LNCAP (cell line): Measurements from ENCODE around the gene SAMD11.

Source experiments
- TF ChIP-seq, protein P1 (sequence below): fragments of 450-650 bp; IDR thresholded peaks from 2 replicates; pipeline ENCODE4 v1.5.1; 2017; ENCODE audit warnings: mild to moderate bottlenecking

The SAMD11 gene

DNA sequence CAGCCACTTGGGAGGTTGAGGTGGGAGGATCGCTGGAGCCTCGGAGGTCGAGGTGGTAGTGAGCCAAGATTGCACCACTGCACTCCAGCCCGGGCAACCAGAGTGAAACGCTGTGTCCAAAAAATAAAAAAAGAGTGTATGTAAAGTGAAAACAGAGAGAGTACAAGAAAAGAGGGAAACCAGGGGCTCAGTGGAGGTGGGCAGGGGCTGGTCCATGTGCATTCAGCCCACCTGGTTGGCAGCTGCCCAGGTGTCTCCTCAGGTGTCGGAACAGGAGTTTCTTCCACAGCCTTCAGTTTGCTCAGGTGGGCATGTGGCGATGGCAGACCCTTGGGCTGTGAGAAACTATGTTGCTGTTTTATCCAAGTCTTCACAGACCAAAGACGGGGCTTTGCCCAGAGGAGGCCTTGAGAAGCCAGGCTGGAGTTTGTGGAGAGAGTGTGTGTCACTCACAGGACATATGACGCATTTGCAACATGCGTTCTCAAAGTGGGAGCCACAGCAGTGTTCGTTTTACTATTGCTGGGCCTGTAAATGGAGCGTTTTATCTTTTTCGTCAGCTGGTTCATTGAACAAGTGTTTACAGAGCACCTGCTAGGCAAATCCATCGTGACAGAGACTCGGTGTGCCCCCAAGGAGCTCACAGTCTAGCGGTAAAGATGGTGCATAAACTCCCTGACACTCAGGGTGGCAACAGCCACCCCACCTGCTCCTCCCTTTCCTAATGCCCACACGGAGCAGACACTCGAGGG lies 22.4 kb upstream of the SAMD11 start:
- TF ChIP-seq, protein P1, sequence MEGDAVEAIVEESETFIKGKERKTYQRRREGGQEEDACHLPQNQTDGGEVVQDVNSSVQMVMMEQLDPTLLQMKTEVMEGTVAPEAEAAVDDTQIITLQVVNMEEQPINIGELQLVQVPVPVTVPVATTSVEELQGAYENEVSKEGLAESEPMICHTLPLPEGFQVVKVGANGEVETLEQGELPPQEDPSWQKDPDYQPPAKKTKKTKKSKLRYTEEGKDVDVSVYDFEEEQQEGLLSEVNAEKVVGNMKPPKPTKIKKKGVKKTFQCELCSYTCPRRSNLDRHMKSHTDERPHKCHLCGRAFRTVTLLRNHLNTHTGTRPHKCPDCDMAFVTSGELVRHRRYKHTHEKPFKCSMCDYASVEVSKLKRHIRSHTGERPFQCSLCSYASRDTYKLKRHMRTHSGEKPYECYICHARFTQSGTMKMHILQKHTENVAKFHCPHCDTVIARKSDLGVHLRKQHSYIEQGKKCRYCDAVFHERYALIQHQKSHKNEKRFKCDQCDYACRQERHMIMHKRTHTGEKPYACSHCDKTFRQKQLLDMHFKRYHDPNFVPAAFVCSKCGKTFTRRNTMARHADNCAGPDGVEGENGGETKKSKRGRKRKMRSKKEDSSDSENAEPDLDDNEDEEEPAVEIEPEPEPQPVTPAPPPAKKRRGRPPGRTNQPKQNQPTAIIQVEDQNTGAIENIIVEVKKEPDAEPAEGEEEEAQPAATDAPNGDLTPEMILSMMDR: no peak

DNA sequence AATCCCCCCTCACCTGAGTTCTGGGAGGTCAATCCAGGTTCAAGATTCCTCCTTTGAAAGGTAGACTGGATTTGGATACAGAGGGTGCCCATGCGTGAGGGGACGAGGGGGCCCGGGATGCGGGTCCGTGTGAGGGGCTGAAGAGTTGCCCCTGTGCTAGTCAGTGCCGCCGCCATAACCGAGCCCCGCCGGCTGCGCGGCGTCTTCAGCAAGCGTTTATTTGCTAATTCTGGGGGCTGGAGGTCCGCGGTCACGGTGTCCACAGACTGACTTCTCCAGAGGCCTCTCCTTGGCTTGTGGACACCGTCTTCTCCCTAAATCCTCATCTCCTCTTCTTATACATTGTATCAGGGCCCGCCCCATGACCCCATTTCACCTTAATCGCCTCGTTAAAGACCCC lies 20.9 kb upstream of the SAMD11 start:
- TF ChIP-seq, protein P1: no peak

DNA sequence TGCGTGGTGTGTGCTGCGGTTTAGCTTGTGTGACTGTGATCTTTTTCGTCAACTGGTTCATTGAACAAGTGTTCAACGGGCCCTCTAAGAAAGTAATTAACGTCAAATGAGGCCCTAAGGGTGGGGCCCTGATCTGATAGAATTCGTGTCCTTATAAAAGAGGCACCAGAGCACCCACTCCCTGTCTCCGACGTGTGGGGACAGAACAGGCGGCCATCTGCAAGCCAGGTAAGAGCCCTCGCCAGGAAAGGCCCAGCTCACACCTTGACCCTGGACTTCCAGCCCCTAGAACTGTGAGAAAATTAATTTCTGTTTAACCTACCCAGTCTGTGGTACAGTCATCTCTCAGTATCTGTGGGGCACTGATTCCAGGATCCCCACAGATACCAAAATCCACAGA lies 20.4 kb upstream of the SAMD11 start:
- TF ChIP-seq, protein P1: no peak

DNA sequence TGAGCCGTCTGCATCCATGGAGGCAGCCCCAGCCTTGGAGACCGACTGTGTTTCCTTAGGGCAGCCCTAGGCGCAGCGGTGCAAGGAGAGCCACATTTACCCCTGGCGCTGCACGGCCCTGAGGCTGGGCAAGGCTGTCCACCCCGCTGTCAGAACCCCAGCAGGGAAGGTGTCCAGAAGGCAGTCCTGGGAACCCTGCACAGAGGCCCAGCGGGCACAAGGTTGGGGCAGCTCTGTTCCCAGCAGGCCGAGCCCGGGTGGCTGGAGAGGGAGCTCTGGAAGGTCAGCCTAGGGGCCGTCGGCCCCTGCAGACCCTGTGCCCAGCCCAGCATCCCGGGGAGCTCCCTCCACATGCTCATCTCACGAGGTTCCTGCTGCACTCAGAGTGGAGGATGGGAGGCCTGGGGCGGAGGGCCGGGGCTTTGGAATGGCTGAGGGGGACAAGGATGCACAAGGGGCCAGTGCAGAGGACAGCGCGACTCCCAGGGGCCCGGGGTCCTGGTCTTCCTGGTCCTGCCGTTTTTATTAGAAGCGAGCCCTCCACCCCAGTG lies 19.9 kb upstream of the SAMD11 start:
- TF ChIP-seq, protein P1: no peak

DNA sequence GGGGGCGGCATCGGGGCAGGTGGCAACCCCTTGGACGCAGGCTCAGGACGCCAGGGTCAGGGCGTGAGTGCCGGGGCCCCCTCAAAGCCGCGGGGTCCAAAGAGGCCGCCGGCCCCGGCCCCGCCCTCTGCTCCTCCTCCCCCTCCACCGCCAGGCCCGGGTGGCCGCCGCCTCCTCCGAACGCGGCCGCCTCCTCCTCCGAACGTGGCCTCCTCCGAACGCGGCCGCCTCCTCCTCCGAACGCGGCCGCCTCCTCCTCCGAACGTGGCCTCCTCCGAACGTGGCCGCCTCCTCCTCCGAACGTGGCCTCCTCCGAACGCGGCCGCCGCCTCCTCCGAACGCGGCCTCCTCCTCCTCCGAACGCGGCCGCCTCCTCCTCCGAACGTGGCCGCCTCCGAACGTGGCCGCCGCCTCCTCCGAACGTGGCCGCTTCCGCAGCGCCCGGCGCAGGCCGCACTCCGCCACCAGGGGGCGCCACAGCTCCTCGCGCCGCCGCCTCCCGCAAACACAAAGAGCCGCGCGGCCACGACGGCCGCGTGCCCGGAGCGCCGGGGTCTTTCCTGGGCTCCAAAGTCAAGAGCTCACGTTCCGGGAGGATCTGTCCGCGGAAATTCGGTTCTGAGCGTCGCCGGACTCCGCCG lies 19.3 kb upstream of the SAMD11 start:
- TF ChIP-seq, protein P1: peak; percentile 92

DNA sequence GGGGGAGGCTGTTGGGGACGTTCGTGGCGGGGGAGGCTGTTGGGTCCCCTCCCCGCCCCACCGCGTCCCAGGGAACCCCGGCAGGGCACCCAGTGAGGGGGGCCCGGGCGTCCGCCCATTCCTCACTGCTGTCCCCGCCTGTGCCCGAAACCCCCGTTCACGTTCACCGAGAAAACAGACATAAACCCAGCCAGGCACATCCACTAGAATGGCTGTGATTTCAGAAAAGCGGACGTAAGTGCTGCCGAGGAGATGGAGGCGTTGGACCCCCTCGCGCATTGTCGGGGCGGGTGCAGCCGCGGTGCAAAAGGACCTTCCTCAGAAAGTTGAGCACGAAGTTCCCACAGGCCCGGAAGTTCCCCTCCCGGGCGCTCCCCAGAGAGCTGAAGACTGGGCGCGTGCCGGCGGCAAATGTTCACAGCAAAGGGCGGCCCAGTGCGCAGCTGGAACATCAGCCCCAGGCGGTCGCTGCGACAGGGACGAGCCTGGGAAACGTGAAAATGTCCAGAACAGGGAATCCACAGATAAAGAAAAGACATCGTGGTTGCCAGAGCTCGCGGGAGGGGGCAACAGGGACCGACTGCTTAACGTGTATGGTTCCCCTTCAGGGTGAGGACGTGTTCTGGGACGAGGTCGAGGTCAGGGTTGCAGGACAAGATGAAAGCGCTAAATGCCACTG lies 18.5 kb upstream of the SAMD11 start:
- TF ChIP-seq, protein P1: no peak

DNA sequence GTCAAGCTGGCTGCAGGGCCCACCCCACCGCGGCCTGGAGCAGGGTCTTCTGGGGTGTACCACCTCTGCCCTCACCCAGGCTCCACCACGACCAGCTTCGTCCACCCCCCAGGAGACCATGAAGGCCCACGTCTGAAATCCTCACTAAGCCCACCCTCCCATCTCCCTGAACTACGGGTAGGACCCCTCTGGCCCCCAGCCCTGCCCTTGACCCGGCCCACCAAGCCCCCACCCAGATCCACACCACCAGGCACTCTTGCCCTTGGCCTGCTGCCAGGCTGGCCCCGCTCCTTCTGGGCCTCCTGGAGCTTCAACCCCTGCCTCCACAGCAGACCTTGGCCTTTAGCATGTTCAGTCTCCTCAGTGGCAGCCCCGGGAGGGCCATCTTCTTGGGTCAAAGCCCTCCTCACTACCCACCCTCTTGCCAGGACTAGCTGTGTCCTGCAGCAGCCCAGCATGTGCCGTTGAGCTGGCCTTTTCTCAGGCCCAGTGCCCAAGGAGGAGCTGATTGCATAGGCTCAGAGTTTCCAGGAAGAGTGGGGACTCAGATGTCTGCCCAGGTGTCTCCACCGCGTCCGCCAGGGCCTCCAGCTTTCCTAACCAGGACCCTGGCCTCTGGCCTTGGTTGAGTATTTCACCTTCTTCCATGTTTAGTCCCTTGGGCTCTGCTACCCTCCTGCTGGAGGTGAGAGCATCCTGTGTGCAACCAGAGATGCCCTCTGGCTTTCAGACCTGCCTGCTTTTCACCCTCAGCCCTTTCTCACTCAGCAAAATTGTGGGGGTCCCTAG lies 17.7 kb upstream of the SAMD11 start:
- TF ChIP-seq, protein P1: no peak
